NCI-H1105 (cell line): ENCODE measurements around the gene RASGRF1.
"Not testable (repeated sequence)": the region's sequence is repeated elsewhere in the genome, so short reads cannot be mapped to it uniquely, and the experiment has no call there.

Experiments used
- DNase-seq: peaks from one replicate; lab custom pipeline; 2025; lab: John Stamatoyannopoulos, UW

RASGRF1 gene, protein sequence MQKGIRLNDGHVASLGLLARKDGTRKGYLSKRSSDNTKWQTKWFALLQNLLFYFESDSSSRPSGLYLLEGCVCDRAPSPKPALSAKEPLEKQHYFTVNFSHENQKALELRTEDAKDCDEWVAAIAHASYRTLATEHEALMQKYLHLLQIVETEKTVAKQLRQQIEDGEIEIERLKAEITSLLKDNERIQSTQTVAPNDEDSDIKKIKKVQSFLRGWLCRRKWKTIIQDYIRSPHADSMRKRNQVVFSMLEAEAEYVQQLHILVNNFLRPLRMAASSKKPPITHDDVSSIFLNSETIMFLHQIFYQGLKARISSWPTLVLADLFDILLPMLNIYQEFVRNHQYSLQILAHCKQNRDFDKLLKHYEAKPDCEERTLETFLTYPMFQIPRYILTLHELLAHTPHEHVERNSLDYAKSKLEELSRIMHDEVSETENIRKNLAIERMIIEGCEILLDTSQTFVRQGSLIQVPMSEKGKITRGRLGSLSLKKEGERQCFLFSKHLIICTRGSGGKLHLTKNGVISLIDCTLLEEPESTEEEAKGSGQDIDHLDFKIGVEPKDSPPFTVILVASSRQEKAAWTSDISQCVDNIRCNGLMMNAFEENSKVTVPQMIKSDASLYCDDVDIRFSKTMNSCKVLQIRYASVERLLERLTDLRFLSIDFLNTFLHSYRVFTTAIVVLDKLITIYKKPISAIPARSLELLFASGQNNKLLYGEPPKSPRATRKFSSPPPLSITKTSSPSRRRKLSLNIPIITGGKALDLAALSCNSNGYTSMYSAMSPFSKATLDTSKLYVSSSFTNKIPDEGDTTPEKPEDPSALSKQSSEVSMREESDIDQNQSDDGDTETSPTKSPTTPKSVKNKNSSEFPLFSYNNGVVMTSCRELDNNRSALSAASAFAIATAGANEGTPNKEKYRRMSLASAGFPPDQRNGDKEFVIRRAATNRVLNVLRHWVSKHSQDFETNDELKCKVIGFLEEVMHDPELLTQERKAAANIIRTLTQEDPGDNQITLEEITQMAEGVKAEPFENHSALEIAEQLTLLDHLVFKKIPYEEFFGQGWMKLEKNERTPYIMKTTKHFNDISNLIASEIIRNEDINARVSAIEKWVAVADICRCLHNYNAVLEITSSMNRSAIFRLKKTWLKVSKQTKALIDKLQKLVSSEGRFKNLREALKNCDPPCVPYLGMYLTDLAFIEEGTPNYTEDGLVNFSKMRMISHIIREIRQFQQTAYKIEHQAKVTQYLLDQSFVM (N-terminal part only)

GRCh38 chr15:79090487-79091203, at the start of gene RASGRF1:
Gene RASGRF1 (minus strand): TSS chr15:79090780. CDS start chr15:79090498, 282 bp downstream.
- DNase-seq: no peak

GRCh38 chr15:79136434-79137046, 46.0 kb upstream of the RASGRF1 start:
- no peak for DNase-seq

GRCh38 chr15:79133309-79133708, 42.7 kb upstream of the RASGRF1 start:
- no peak for DNase-seq

GRCh38 chr15:79132770-79133169, 42.2 kb upstream of the RASGRF1 start:
- DNase-seq: no peak

DNA sequence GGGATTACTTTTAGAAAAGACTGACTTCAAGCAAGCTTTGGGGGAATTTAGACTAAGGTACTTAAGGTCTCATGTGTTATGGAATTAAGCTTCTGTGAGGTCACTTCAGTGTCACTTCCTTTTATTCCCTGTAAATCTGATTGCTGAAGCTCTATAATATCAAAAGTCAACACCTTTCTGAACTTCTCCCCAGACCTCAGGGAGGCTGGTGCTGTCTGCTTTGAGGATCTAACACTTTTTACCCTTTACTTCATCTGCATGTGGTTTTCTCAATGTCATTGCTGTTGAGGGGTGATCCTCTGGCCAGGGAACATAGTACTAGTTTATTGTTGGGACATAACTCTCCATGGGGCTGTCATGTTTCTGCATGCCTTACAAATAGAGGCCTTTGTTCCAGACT, 41.8 kb upstream of the RASGRF1 start:
- DNase-seq: no peak

- no peak for DNase-seq
Observed at GRCh38 chr15:79130535-79131130, 40.1 kb upstream of the RASGRF1 start.

GRCh38 chr15:79129235-79129634, 38.7 kb upstream of the RASGRF1 start:
- no peak for DNase-seq

GRCh38 chr15:79128556-79128955, 38.0 kb upstream of the RASGRF1 start:
- no peak for DNase-seq

DNA sequence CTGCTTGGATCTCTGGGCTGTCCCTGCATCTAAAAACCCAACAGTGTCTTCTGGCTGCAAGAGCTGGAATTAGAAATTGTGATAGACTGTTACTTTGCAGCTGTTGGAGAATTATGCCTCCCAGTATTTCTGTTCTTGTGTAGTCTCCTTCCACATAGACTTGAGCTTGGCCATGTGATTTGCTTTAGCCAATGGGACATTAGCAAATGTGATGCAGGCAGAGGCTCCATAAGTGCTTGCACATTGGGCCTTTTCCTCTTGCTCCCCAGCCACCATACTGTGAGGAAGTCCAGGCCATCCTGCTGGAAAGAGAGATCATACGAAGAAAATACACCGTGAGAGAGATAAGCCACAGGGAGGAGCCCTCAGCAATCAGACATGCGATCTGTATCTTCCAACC, 33.8 kb upstream of the RASGRF1 start:
- DNase-seq: no peak

GRCh38 chr15:79122991-79123390, 32.4 kb upstream of the RASGRF1 start:
- DNase-seq: no peak

- no peak for DNase-seq
Observed at GRCh38 chr15:79122391-79122790, 31.8 kb upstream of the RASGRF1 start.

DNA sequence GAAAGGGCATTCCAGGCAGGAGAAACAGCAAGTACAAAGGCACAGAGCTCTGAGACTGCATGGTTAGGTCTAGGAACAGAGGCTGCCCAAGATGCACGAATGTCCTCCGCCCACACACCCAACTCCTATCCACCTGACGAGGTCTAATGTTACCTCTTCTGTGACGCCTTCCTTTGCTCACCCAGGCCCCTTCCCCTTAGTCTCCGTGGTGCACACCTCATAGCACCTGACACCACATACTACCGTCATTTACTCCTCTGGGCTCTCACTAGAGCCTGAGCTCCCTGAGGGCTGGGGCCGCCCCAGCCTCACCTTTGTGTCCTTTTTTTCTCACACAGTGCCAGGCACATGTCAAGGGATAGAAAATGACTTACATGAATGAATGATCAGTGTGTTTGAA, 31.0 kb upstream of the RASGRF1 start:
- DNase-seq: no peak

- DNase-seq: no peak
Observed at GRCh38 chr15:79117442-79118204, 27.0 kb upstream of the RASGRF1 start.

DNA sequence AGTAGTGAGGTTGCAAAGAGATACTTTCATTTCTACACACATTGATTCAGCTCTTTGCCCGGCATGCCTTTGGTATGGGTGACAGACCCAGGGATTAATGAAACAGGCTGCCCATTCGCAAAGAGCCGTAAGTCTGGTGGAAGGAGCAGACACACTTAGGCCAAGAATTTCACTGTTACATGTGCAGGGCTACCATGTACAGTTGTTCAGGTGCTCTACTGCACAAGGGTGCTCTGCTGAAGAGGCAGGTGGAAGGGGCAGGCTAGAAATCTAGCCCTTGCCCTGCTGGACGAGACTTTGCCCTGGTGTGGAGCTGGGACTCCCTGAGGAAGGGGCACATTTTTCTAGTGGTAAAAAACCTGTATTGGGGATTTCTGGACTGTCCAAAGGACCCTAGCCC, 26.2 kb upstream of the RASGRF1 start:
- no peak for DNase-seq

GRCh38 chr15:79115986-79116665, 25.5 kb upstream of the RASGRF1 start:
- no peak for DNase-seq

GRCh38 chr15:79113831-79114230, 23.3 kb upstream of the RASGRF1 start:
- DNase-seq: no peak

DNA sequence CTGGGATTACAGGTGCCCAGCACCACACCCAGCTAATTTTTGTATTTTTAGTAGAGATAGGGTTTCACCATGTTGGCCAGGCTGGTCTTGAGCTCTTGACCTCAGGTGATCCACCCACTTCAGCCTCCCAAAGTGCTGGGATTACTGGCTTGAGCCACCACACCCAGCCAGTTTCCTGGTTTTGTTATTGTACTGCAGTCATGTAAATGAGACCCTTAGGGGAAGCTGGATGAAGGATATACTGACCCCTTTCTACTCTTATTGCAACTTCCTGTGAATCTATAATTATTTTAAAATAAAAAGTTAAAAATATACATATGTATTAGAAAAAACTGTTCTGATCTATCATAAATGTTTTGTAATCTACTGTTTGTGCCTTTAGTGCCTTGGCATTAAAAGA, 20.8 kb upstream of the RASGRF1 start:
- not testable (repeated sequence) for DNase-seq

GRCh38 chr15:79105141-79105540, 14.6 kb upstream of the RASGRF1 start:
- DNase-seq: no peak

DNA sequence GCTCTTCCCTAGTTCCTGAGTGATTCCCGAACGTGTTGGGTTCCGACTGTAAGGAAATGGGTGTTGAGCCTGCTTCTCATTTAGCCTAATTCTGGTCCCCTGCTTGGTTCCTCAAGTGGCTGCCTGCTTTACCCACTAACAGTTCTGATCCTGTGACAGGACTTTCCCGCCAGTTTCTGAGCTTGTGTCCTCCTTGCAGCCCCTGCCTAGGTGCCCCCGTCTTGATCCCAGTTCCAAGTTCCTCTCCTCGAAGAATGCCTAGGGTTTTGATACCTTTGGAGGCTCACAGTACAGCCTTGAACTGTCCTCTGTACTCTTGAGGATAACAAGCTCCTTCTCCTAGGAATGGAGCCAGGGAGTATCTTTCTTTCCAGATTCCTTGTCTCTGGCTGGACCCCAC, 12.0 kb upstream of the RASGRF1 start:
- no peak for DNase-seq
